Fibroblast of pulmonary artery (primary cell): ENCODE measurements around the gene MGAT5.

Source experiments
- DNase-seq: peaks from one replicate; pipeline ENCODE4 v3.0.0-alpha.2; 2010; ENCODE audit warnings: low read depth
- H3K4me3 ChIP-seq: replicated peaks from 2 replicates; pipeline ENCODE4 v1.5.1; 2011; ENCODE audit warnings: low read depth, mild to moderate bottlenecking, control low read depth, low read length, moderate library complexity
- CTCF ChIP-seq: IDR thresholded peaks from 2 replicates; pipeline ENCODE4 v1.5.1; 2011; ENCODE audit warnings: mild to moderate bottlenecking, control low read depth, low read length, inconsistent platforms; ENCODE audit errors: missing control alignments

The MGAT5 gene

GRCh38 chr2:134489732-134490384 is 236.0 kb downstream of the MGAT5 start:
- no peak for DNase-seq
- TF ChIP-seq CTCF, result no peak
- H3K4me3 ChIP-seq, result no peak overlapping the region

GRCh38 chr2:134490559-134490958 is 236.7 kb downstream of the MGAT5 start:
- DNase-seq, result no peak
- no peak for TF ChIP-seq CTCF
- H3K4me3 ChIP-seq, result no peak overlapping the region

GRCh38 chr2:134491022-134491421 is 237.2 kb downstream of the MGAT5 start:
- H3K4me3 ChIP-seq, result no peak overlapping the region
- DNase-seq, result no peak
- no peak for TF ChIP-seq CTCF

GRCh38 chr2:134491771-134492441 is 238.0 kb downstream of the MGAT5 start:
- no peak for DNase-seq
- H3K4me3 ChIP-seq, result no peak overlapping the region
- no peak for TF ChIP-seq CTCF

- no peak overlapping the region for H3K4me3 ChIP-seq
- no peak for TF ChIP-seq CTCF
- DNase-seq, result no peak
Observed at GRCh38 chr2:134493797-134494196, 239.9 kb downstream of the MGAT5 start.

GRCh38 chr2:134498654-134499053 is 244.8 kb downstream of the MGAT5 start:
- no peak for TF ChIP-seq CTCF
- H3K4me3 ChIP-seq, result no peak overlapping the region
- DNase-seq, result no peak
